GM12878 (cell line): ENCODE measurements around the gene ANKRD13B. TPM values are rescaled to one million over a fixed set of nuclear protein-coding genes. Genes with fewer than 3 reads are reported as not detected.

Experiments
- ATAC-seq: fragments of 200-7000 bp; cut with Tn5 transposase; 3 replicates; pipeline ENCODE4 v1.9.1; 2020; ENCODE audit warnings: mild to moderate bottlenecking, moderate library complexity
- BruUV-seq: library from RNA; stranded (reverse); fragments of 400-500 nt; replicated peaks from 2 replicates; lab custom pipeline; 2021; lab: Mats Ljungman, UMichigan
- CTCF ChIA-PET: fragments of 300-600 bp; sonication (Branson Sonifier 250); formaldehyde crosslinking; extraction: SDS; loops from one replicate; lab custom pipeline; 2021; ENCODE audit warnings: inconsistent platforms; lab: Yijun Ruan, JAX
- POLR2A ChIA-PET: fragments of 350-600 bp; formaldehyde crosslinking; extraction: SDS; loops from one replicate; lab custom pipeline; 2021; ENCODE audit warnings: inconsistent platforms; lab: Charles Lee
- RAD21 ChIA-PET: fragments of 300-600 bp; sonication (Branson Sonifier 250); formaldehyde crosslinking; loops from one replicate; lab custom pipeline; 2023; ENCODE audit warnings: antibody characterized with exemption; ENCODE audit not compliant: unreplicated experiment; lab: Charles Lee
- SMC1A ChIA-PET: fragments of 300-600 bp; sonication (Branson Sonifier 250); formaldehyde crosslinking; loops from one replicate; lab custom pipeline; 2023; ENCODE audit not compliant: unreplicated experiment, uncharacterized antibody; lab: Charles Lee
- DNase-seq: peaks from one replicate; pipeline ENCODE4 v3.0.0-alpha.2; 2011; ENCODE audit warnings: low read depth, low spot score
- FAIRE-seq: peaks from 3 replicates; lab custom pipeline; 2011; peaks lifted over from hg19 to GRCh38; lab: Jason Lieb, UNC
- H2AFZ ChIP-seq: 2 replicates; pipeline ENCODE4 v1.6.0; 2011; ENCODE audit warnings: low read depth, low read length, control low read depth; ENCODE audit not compliant: control insufficient read depth
- H3K27ac ChIP-seq: 2 replicates; pipeline ENCODE4 v1.5.1; 2011; ENCODE audit warnings: control low read depth; ENCODE audit not compliant: control insufficient read depth, insufficient read depth
- H3K27me3 ChIP-seq, 2 experiments: replicated peaks in 1 of 2; 2 replicates each; pipeline versions ENCODE4 v1.6.0 to v1.6.1; 2011; ENCODE audit warnings: low read length in 1 of 2; ENCODE audit not compliant: control insufficient read depth in 2 of 2, insufficient read depth in 2 of 2
- H3K36me3 ChIP-seq, 2 experiments: 2 replicates each; pipeline ENCODE4 v1.5.1; 2011; ENCODE audit warnings: low read length in 1 of 2; ENCODE audit not compliant: control insufficient read depth in 2 of 2, insufficient read depth in 2 of 2
- H3K4me1 ChIP-seq: 2 replicates; pipeline ENCODE4 v1.6.1; 2011; ENCODE audit warnings: mild to moderate bottlenecking, low read length, moderate library complexity, mixed read lengths; ENCODE audit not compliant: control insufficient read depth, insufficient read depth
- H3K4me2 ChIP-seq: 2 replicates; pipeline ENCODE4 v1.6.0; 2011; ENCODE audit warnings: control low read depth; ENCODE audit not compliant: control insufficient read depth, insufficient read depth
- H3K4me3 ChIP-seq: fragments of 200-600 bp; sonication (generic); 2 replicates; pipeline ENCODE4 v1.5.1; 2016
- H3K79me2 ChIP-seq: 2 replicates; pipeline ENCODE4 v1.6.0; 2011; ENCODE audit warnings: low read length; ENCODE audit not compliant: control insufficient read depth, insufficient read depth
- H3K9ac ChIP-seq: 2 replicates; pipeline ENCODE4 v1.8.0; 2011; ENCODE audit warnings: low read length, control low read depth, mixed read lengths; ENCODE audit not compliant: control insufficient read depth, insufficient read depth
- H3K9me3 ChIP-seq: replicated peaks from 3 replicates; pipeline ENCODE4 v1.5.1; 2011; ENCODE audit warnings: mild to moderate bottlenecking, low read length; ENCODE audit not compliant: control insufficient read depth, insufficient read depth
- H4K20me1 ChIP-seq: 2 replicates; pipeline ENCODE4 v1.6.0; 2011; ENCODE audit not compliant: control insufficient read depth, insufficient read depth
- CHD2 ChIP-seq: IDR thresholded peaks from 2 replicates; pipeline ENCODE4 v1.6.1; 2011; ENCODE audit warnings: low read depth, low read length, improper control_type of control experiment, borderline replicate concordance
- DPF2 ChIP-seq: fragments of 450-650 bp; IDR thresholded peaks from 2 replicates; pipeline ENCODE4 v1.6.1; 2017; ENCODE audit warnings: mild to moderate bottlenecking
- RFX5 ChIP-seq: IDR thresholded peaks from 2 replicates; pipeline ENCODE4 v1.6.1; 2011; ENCODE audit warnings: low read depth, low read length, improper control_type of control experiment
- STAT3 ChIP-seq: IDR thresholded peaks from 2 replicates; pipeline ENCODE4 v1.6.1; 2011; ENCODE audit warnings: low read depth, low read length, improper control_type of control experiment
- ZBED1 ChIP-seq: IDR thresholded peaks from 2 replicates; pipeline ENCODE4 v1.6.1; 2016; ENCODE audit warnings: borderline replicate concordance
- WGBS: methylation state at CpG from one replicate; pipeline ENCODE4 v1.1.6; 2016; ENCODE audit warnings: low lambda C conversion rate; ENCODE audit not compliant: insufficient replicate concordance, insufficient coverage; ENCODE audit errors: missing lambda C conversion rate; 5-methylcytosine and 5-hydroxymethylcytosine counted together
- in situ Hi-C: fragments of 300-500 bp; cut with MboI; formaldehyde crosslinking; loops from 9 replicates; pipeline ENCODE4 v1.14.3; 2018; ENCODE audit warnings: mixed read lengths
- intact Hi-C: fragments of 100-400 bp; cut with micrococcal nuclease; formaldehyde crosslinking; loops from one replicate; pipeline ENCODE4 v1.14.2; 2022; ENCODE audit not compliant: unreplicated experiment
- polyA plus RNA-seq, 11 experiments: library from polyadenylated mRNA; depleted of rRNA in 4 of 11; unstranded in 6 of 11; stranded (reverse) in 5 of 11; fragments of >200 nt; fragmentation: Nextera tagmentation in 4 of 11; fragmentation: Illumina TruSeq in 1 of 11; extraction: Ambion mirVana in 4 of 11; extraction: Trizol in 1 of 11; gene quantifications; 1 replicate in 1 of 11; 2 replicates in 10 of 11; pipeline versions ENCODE4 v1.2.1 to v1.2.3, GENCODE V29; 2011 to 2016; ENCODE audit warnings: inconsistent platforms in 2 of 11, missing spikeins in 2 of 11, low read depth in 1 of 11
- total RNA-seq, 4 experiments: library from RNA; depleted of rRNA in 3 of 4; stranded (reverse); fragments of >200 nt in 3 of 4; fragmentation: Illumina TruSeq in 1 of 4; extraction: Trizol in 1 of 4; gene quantifications; 2 replicates each; pipeline versions ENCODE4 v1.2.1 to v1.2.3, GENCODE V29; 2013 to 2021
- TF ChIP-seq, protein P1 (sequence below): fragments of 450-650 bp; IDR thresholded peaks from 2 replicates; pipeline ENCODE4 v1.6.1; 2017; ENCODE audit warnings: mild to moderate bottlenecking, moderate library complexity

The ANKRD13B gene
- total and polyA plus RNA-seq, 10 of the 15 experiments (the other 5 are each of a cell fraction or from before 2014, with no cell fraction given): 0.18 to 15.0 (median 2.8) TPM

DNA sequence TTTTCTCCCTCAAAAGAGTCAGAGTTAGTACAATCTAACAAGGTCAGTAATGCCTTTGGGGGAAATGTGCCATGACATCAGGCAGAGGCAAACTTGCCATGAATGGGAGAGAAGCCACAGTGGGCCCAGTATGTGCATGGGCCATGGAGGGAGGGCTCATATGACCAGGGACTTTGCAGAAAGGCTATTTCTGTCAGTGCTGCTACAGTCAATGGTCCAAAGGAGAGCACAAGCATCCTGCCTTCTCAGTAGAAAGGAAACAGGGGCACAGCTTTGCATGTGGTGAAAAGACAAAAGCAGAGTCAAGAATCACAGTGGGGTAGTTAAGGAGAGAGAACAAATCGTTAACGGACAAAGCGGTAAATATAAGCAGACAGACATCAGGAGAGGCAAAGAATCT lies 41.0 kb downstream of the ANKRD13B start:
- no peaks in the 10 kb centered on the region for H4K20me1 ChIP-seq
- H2AFZ ChIP-seq: no peak overlapping the region
- 57% methylated on average over 3 of the region's 3 CpGs for WGBS
- no peak for DNase-seq
- TF ChIP-seq DPF2: no peak
- TF ChIP-seq STAT3: no peak
- TF ChIP-seq, protein P1, sequence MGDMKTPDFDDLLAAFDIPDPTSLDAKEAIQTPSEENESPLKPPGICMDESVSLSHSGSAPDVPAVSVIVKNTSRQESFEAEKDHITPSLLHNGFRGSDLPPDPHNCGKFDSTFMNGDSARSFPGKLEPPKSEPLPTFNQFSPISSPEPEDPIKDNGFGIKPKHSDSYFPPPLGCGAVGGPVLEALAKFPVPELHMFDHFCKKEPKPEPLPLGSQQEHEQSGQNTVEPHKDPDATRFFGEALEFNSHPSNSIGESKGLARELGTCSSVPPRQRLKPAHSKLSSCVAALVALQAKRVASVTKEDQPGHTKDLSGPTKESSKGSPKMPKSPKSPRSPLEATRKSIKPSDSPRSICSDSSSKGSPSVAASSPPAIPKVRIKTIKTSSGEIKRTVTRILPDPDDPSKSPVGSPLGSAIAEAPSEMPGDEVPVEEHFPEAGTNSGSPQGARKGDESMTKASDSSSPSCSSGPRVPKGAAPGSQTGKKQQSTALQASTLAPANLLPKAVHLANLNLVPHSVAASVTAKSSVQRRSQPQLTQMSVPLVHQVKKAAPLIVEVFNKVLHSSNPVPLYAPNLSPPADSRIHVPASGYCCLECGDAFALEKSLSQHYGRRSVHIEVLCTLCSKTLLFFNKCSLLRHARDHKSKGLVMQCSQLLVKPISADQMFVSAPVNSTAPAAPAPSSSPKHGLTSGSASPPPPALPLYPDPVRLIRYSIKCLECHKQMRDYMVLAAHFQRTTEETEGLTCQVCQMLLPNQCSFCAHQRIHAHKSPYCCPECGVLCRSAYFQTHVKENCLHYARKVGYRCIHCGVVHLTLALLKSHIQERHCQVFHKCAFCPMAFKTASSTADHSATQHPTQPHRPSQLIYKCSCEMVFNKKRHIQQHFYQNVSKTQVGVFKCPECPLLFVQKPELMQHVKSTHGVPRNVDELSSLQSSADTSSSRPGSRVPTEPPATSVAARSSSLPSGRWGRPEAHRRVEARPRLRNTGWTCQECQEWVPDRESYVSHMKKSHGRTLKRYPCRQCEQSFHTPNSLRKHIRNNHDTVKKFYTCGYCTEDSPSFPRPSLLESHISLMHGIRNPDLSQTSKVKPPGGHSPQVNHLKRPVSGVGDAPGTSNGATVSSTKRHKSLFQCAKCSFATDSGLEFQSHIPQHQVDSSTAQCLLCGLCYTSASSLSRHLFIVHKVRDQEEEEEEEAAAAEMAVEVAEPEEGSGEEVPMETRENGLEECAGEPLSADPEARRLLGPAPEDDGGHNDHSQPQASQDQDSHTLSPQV: no peak
- TF ChIP-seq RFX5: no peak
- TF ChIP-seq CHD2: no peak
- TF ChIP-seq ZBED1: no peak
- no peaks in the 10 kb centered on the region for H3K79me2 ChIP-seq
- no peaks in the 10 kb centered on the region for H3K27me3 ChIP-seq
- ChIA-PET CTCF (interaction anchor here (1.2 to 2.4 kb wide), 3 partner anchors 17 to 298 kb away, joined by 3 to 15 read pairs (median 5); no protein-coding TSS in a partner anchor), SMC1A (interaction anchor here (1.2 kb wide), 3 partner anchors 9 to 142 kb away, joined by 3 read pairs; no protein-coding TSS in a partner anchor), POLR2A (no interaction called here), RAD21 (no interaction called here)
- no peak overlapping the region for H3K4me2 ChIP-seq
- H3K9me3 ChIP-seq: no peaks in the 10 kb centered on the region
- no peak for ATAC-seq
- no peak overlapping the region for H3K9ac ChIP-seq
- no peak overlapping the region for H3K27ac ChIP-seq
- no TSS peak for BruUV-seq
- no peak for FAIRE-seq
- no peaks in the 10 kb centered on the region for H3K4me1 ChIP-seq
- H3K4me3 ChIP-seq: no peak overlapping the region
- peaks cover 30 to 33% of the 10 kb centered on the region in 2 experiments for H3K36me3 ChIP-seq
- intact Hi-C loops (no loop called here), in situ Hi-C loops (no loop called here)
